ENCODE results near the gene FAM184B. TPM values are rescaled to one million over a fixed set of nuclear protein-coding genes. Genes with fewer than 3 reads are reported as not detected.

The FAM184B gene
- total and polyA plus RNA-seq, 2 of the 4 experiments (the other 2 are of a cell fraction): 0.07 to 0.18 TPM

- peak within 1 kb of the TSS; percentile 81 for H2BK120ac ChIP-seq (ENCODE audit: low read depth, low read length)
- peak within 1 kb of the TSS; percentile 91 for H3K27ac ChIP-seq (ENCODE audit: insufficient read depth, low read length)
- peak within 1 kb of the TSS; percentile 84 for H3K4ac ChIP-seq (ENCODE audit: low read depth, low read length)
- H3K56ac ChIP-seq (ENCODE audit: extremely low read depth, insufficient read depth, low read length): peak within 1 kb of the TSS; percentile 98
- H4K5ac ChIP-seq (ENCODE audit: low read depth, low read length): peak within 1 kb of the TSS; percentile 85
- H3K9ac ChIP-seq (ENCODE audit: low read depth, low read length): peak within 1 kb of the TSS; percentile 96
- H3K27me3 ChIP-seq (ENCODE audit: control insufficient read depth, insufficient read depth, low read length): no peaks in the 10 kb centered on the region
- POLR2A ChIA-PET (ENCODE audit: unreplicated experiment): interaction anchor here (0.6 to 1.0 kb wide), 3 partner anchors 34 to 195 kb away, joined by 3 to 4 read pairs (median 3); no protein-coding TSS in a partner anchor
- peak within 1 kb of the TSS; percentile 91 for H2AFZ ChIP-seq (replicated peaks; ENCODE audit: low read length, poor library complexity)
- peak within 1 kb of the TSS; percentile 88 for H2AK5ac ChIP-seq (ENCODE audit: low read depth, low read length)
- peak within 1 kb of the TSS; percentile 30; the same call in 1 of the 3 replicates for H2BK15ac ChIP-seq (ENCODE audit: low read depth, low read length)
- peak within 1 kb of the TSS; percentile 78 for H4K91ac ChIP-seq (ENCODE audit: insufficient read depth, low read depth, low read length)
- H3K4me2 ChIP-seq (ENCODE audit: low read depth, low read length): peak within 1 kb of the TSS; percentile 92
- DNase-seq (peak; percentile 95), ATAC-seq (ENCODE audit: low read depth) (peak; percentile 87)
- TSS peak; percentile 83 for BruUV-seq (replicated peaks)
- intact Hi-C loops (cut with micrococcal nuclease): loop anchor here (2.0 kb wide), 1 partner anchor 38 kb away; the partner anchor contains the start of gene LAP3
- H3K79me1 ChIP-seq (ENCODE audit: low read depth in 1 of 2, low read length in 2 of 2): peaks cover 0 to 34% of the 10 kb centered on the region in 2 experiments; a peak in 2 of 4 replicates
- H3K9me3 ChIP-seq (ENCODE audit: control insufficient read depth, insufficient read depth, low read length): no peaks in the 10 kb centered on the region
- H2AK9ac ChIP-seq (replicated peaks; ENCODE audit: low read depth, low read length, poor library complexity): peak within 1 kb of the TSS; percentile 47
- peak within 1 kb of the TSS; percentile 16; the same call in 1 of the 2 replicates for H2BK20ac ChIP-seq (ENCODE audit: low read depth, low read length)
- peak within 1 kb of the TSS; percentile 59 to 98 for H4K8ac ChIP-seq (ENCODE audit: low read depth in 2 of 2, low read length in 2 of 2)
- CTCF ChIA-PET: interaction anchor here (0.7 to 0.8 kb wide), 2 partner anchors 65 to 1959 kb away, joined by 3 read pairs; no protein-coding TSS in a partner anchor
- H3K14ac ChIP-seq (replicated peaks; ENCODE audit: low read depth, low read length): peak within 1 kb of the TSS; percentile 95
- H3K4me3 ChIP-seq (ENCODE audit: insufficient read depth, low read depth, low read length): peak within 1 kb of the TSS; percentile 75
- H3K9me1 ChIP-seq (ENCODE audit: insufficient read depth, low read length): peaks cover 12% of the 10 kb centered on the region
- peak within 1 kb of the TSS; percentile 77 for H2BK5ac ChIP-seq (ENCODE audit: low read depth, low read length, poor library complexity, severe bottlenecking)
- WGBS, 2 experiments (ENCODE audit: extremely low coverage in 2 of 2, insufficient read length in 1 of 2): 1% methylated on average over 15 of the region's 46 CpGs; no CpG with 5 or more reads in 1 of the 2 experiments
- peaks cover 11% of the 10 kb centered on the region for H3K4me1 ChIP-seq (ENCODE audit: control insufficient read depth, insufficient read depth, low read length)
- dilution Hi-C loops (cut with HindIII; ENCODE audit: low sequenced_read_pairs, unreplicated experiment): no loop called here
- in situ Hi-C loops (cut with MboI; ENCODE audit: low sequenced_read_pairs): loop anchor here (5.0 kb wide), 1 partner anchor 32 kb away; no protein-coding TSS in a partner anchor
- H3K36me3 ChIP-seq (ENCODE audit: control insufficient read depth, insufficient read depth, low read length): peaks cover 16% of the 10 kb centered on the region
- peak within 1 kb of the TSS; percentile 95 for H3K23ac ChIP-seq (ENCODE audit: low read depth, low read length)
- peak within 1 kb of the TSS; percentile 79 for H3K18ac ChIP-seq (ENCODE audit: low read depth, low read length)
- peaks cover 42% of the 10 kb centered on the region for H4K20me1 ChIP-seq (ENCODE audit: insufficient read depth, low read length)
- TF ChIP-seq CEBPB (IDR thresholded peaks at IDR 0.05; ENCODE audit: low read depth, low read length) (peak; percentile 97), ELK1 (IDR thresholded peaks at IDR 0.05; ENCODE audit: borderline replicate concordance, low read depth, low read length) (no peak), MXI1 (IDR thresholded peaks at IDR 0.05; ENCODE audit: borderline replicate concordance, low read depth, low read length) (peak; percentile 52), RFX5 (IDR thresholded peaks at IDR 0.05; ENCODE audit: low read depth, low read length) (no peak), FOS (IDR thresholded peaks at IDR 0.05; ENCODE audit: low read depth, low read length) (no peak), CHD1 (IDR thresholded peaks at IDR 0.05; ENCODE audit: low read depth, low read length) (no peak), BHLHE40 (IDR thresholded peaks at IDR 0.05; ENCODE audit: low read depth, low read length) (peak; percentile 96), RCOR1 (IDR thresholded peaks at IDR 0.05; ENCODE audit: insufficient replicate concordance, low read length) (no peak), USF2 (IDR thresholded peaks at IDR 0.05; ENCODE audit: low read depth, low read length) (peak; percentile 100), CTCF (conservative IDR thresholded peaks at IDR 0.05; ENCODE audit: low read depth, low read length) (0 out of 2 replicates have a peak, but pooled peaks have one; percentile 5), RAD21 (IDR thresholded peaks at IDR 0.05; ENCODE audit: low read length) (no peak), MAZ (IDR thresholded peaks at IDR 0.05; ENCODE audit: borderline replicate concordance, low read depth, low read length) (peak; percentile 31; the same call in 1 of the 2 replicates)
These were observed 166.8 kb downstream of the FAM184B start, which contains the start of gene MED28 for GRCh38 chr4:17614416-17615299. Gene MED28, plus strand, starts transcription at chr4:17614641. Its CDS starts 14 bp downstream, at chr4:17614655.
